T-helper 1 cell (primary cell): ENCODE measurements around the gene RXRA.

Source experiments
- DNase-seq, 5 donors: peaks; one replicate each; pipeline ENCODE4 v3.0.0-alpha.2; 2012 to 2020

RXRA gene

DNA sequence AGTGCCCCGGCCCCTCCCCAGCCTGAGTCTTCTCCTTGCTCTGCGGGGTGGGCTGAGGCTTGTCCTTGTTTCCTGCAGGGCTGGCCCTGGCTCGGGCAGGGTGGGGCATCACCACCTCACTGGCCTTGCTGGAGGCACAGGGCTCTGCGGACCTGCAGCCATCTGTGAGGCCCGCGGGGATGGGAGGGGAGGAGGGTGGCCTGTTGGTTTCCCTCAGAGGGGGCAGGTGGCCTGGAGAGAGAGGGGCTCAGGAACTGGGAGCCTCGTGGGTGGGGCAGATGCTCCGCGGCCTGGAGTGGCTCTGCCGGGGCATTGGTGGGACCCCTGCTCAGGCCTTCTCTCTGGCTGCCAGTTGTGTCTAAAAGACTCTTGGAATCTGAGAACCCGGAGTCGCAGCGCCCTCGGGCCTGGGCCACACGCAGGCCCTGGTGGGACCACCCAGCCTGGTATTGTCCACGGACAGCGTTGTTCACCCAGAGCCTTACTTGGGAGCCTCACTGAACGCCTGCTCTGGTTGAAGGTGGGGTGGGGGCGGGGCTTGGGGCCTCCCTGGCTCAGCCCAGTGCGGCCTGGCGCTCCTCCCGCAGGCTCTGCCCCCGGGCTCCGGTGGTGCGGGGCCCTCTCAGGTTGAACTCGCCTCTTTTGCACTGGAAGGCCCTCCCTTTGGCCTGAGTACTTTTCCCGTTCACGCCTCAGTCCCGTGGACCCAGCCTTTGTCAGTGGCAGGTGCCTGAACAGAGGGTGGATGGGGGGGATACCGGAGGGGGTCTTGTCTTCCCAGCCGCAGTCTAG lies 111.3 kb downstream of the RXRA start:
- no peak for DNase-seq

DNA sequence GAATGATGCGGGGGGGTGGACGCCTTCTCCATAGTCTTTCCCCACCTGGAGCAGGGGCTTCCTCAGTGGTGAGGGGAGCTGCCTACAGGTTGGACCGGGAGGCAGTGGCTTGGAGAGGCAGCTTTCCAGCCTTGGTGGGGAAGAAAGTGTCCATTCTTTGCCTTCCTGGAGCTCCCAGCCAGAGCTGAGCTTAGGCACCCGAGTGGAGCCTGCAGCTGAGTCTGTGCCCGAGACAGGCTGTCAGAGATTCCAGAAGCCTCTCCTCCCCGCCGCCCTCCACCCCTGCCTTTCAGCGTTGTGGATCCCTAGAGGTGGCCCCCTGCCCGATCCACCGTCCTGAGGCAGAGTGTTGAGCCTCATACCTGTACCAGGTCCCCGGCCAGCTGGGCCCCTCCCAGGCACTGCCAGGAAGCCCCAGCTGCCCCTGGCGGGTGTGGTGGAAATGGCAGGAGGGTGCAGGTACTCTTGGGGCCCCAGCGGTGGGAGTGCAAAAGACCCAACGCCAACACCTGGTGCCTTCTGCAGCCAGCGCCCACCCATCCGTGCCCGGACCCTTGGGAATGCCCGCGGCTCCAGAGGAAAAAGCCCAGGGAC lies 112.0 kb downstream of the RXRA start:
- no peak for DNase-seq

DNA sequence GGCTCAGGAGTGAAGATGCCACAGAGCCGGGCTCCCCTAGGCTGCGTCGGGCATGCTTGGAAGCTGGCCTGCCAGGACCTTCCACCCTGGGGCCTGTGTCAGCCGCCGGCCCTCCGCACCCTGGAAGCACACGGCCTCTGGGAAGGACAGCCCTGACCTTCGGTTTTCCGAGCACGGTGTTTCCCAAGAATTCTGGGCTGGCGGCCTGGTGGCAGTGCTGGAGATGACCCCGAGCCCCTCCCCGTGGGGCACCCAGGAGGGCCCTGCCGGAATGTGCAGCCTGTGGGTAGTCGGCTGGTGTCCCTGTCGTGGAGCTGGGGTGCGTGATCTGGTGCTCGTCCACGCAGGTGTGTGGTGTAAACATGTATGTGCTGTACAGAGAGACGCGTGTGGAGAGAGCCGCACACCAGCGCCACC lies 113.1 kb downstream of the RXRA start:
- no peak for DNase-seq

DNA sequence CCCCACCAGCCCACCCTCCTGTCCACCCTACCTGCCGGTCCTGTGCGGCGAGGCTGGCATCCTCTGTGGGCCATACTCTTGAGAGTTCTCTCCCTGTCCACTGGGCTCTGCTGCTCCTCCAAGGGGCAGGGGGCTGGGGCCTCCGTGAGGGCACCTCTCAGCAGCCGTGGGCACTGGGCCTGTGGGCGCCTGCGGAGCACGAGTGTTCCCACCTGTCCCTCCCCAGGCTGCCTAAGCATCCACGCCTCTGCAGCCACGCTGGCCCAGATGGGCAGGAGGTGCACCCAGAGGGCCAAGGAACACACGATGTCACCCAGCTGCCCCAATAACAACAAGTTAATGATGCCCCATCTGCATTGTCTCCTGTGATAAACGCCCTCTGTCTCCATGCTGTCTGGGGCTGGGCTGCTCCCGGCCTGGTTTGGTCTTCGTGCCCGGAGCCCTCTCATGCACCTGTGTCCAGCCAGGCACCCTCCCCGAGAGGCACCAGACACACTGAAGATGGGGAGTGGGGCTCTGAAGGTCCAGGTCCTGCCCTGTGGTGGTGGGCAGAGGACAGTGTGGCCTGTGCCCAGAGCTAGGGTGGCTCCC lies 114.5 kb downstream of the RXRA start:
- DNase-seq = no peak

DNA sequence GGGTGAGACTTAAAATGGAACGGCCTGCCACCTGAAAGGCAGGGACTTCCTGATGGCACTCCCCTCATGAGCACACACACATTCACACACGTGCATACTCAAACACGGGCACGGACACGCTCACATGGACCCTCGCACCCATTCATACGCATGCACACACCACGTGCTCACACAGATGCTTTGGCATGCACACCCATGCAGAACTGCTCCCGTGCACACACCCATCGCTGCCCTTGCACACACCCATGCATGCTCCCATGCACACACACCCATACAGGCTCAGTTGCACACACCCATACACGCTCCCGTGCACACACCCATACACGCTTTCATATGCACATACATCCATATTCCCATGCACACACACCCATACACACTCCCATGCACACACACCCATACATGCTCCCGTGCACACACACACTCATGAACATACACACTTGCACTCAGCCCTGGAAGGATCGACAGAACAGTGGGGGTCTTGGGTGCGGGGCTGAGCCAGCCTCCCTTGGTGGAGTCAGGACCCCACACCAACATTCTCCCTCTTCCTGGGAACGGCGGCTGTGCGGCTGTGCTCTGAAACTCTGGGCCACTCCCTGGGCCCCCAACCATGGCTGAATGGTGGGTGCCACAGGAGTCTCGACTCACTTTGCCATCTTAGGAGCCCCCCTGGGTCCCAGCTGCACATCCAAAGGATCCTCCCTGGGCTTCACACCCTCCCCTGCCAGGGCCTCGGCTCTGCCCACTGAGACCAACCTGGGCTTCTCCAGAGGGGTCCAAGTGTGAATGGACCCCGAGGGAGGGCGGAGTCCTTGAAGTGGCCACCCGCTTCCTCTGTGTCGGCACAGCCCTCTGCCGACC lies 115.2 kb downstream of the RXRA start:
- no peak for DNase-seq

DNA sequence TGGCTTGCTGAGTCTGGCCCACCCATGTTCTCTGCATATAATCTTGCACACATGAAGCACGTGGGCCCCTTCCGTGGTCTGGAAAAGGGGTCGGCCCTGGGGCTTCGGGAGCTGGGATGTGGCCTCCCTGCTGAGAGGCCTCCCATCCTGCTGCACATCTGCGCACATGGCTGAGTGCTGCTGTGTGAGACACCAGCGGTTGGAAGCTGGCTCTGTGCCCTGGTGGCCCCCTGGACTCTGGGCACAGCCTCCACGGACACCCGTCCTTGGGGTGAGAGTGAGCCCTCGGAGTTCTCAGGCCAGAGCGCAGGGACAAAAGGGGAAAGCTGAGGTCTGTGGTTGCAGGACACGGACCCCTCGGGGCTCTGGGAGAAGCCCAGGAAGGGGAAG lies 115.8 kb downstream of the RXRA start:
- DNase-seq = no peak

DNA sequence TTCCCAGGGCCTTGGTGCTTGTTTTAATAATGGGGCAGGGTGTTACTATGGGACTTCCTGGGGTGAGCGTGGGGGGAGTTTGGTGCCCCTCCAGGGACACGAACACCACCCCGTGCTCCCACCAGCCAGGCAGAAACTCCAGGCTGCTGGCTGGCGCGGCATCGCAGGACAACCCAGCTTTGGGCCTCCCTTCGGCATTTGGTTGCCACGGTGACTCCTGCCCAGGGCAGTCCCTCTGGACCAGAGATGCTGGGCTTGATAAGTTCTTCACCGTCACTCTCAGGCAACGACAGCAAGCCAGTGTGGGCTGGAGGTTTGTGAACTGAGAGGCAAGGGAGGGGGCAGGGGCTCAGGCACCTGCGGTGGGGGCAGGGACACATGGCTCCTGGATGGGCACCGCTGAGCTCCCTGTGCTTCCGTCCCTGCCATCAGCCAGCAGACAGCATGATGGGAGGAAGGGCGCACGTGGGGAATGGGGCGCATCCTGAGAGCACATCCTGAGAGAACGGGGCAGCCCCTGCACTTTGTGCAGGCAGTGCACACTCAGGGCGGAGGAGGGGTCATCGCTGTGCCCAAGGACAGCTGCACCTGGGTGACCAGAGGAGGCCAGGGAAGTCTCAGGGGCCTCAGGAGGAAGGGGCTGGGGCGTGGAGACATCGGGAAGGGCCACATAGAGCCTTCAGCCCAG lies 116.4 kb downstream of the RXRA start:
- no peak for DNase-seq

DNA sequence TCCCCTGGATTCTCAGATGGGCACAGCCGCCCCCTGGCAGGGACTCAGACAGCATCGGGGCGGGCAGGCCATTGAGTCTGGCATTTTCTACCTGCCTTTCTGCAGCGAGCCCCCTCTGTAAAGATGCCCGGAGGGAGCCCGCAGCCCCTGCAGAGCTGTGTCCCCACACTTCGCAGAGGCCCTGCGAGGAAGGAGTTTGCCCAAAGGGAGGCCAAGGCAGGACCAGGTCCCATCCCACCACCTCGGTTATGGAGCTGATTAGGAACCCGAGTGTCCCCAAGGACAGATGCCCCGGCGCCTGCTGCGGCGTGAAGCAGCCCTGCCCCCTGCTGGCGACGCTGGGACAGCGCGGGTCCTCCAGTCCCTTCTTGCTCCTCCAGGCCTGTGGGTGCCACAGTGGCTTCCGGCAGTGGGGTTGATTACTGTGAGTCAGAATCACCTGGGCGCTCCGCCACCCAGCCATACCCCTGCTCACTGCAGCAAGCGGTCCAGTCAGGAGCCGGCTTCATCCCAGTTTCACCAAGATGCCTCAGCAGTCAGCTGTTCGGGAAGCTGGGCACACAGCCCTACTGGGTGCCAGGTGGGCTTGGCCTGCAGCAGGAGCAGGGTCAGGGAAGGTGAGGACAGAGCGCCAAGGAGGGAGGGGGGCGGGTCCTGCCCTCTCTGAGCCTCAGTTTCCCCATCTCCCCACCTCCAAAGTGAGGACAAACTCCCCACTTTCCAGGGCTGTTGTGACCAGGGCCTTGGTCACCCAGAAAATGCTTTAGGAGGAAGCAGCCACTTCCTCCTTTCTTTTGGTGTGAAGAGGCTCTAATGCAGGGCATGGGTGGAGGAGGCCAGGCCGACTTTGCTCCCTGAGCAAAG lies 117.2 kb downstream of the RXRA start:
- peak; percentile 76 to 87 (median 82) for DNase-seq

DNA sequence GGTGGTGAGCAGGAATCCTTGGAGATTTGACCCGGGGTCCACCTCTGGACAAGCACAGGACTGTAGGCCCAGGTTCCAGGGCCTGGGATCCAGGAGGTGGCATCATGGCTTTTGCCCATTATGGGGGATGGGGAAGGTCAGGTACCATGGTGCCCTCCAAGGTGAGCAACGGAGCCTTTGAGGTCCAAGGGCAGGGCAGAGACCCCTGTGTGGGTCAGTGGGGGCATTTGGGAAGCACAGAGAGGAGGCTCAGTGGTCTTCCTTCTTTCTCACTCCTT lies 117.7 kb downstream of the RXRA start:
- no peak for DNase-seq

DNA sequence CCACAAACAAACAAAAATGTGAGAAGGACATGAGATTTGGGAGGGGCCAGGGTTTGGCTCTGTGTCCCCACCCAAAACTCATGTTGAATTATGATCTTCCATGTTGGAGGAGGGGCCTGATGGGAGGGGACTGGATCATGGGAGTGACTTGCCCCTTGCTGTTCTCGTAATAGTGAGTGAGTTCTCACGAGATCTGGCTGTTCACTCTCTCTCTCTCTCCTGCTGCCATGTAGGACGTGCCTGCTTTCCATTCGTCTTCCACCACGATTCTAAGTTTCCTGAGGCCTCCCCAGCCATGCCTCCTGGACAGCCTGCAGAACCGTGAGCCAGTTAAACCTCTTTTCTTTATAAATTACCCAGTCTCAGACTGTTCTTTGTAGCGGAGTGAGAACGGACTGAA lies 118.7 kb downstream of the RXRA start:
- DNase-seq = no peak

DNA sequence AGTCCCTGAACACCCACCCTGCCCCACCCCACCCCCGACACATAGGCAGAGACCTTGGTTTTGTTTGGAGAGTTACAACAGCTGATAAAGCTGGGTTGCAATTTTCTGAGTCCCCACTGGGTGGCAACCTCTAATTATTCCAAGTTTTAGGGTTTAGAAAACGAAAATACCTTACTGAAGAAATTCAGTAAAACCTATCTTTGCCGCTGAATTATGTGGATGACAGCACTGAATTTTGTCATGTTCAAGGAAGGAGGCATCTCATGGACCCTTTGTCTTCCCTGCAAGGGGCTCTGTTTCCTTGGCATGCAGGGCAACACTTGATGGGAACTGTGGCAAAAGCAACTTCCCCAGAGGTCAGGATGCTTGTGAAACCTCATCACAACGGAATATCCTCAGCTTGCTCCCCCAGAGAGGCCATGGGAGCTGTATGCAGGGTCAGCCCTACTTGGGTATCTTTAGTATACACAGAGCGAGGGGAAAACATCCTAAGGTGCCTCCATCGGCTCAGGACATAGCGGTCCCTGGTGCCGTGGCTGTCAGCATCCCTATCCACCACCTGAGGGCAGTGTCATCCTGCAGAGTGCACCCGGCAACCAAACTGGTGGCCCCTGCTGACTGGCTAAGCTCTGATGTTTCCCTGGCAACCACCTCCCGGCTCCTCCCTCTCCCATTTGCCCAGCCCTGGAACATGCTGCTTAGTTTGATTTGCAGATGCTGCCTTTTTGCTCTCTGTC lies 123.1 kb downstream of the RXRA start:
- DNase-seq = peak; percentile 64 to 80 (median 74)

DNA sequence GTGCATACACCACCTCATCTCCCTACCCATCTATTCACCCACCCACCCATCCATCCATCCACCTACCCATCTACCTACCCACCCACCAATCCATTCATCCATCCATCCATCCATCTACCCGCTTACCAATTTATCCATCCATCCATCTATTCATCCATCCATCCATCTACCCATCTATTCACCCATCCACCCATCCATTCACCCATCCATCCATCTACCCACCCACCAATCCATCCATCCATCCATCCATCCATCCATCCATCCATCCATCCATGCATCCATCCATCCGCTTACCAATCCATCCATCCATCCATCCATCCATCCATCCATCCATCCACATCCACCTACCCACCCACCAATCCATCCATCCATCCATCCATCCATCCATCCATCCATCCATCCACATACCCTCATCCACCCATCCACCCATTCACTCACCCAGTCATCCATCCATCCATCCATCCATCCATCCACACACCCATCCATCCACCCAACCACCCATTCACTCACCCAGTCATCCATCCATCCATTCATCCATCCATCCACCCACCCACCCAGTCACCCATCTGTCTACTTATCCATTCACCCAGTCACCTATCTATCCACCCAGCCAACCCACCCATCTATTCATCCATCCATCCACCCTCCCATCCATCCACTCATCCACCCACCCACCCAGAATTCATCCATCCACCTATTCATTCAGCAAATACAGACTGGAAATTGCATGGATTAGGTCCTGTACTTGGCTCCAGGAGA lies 125.6 kb downstream of the RXRA start:
- DNase-seq = no peak

DNA sequence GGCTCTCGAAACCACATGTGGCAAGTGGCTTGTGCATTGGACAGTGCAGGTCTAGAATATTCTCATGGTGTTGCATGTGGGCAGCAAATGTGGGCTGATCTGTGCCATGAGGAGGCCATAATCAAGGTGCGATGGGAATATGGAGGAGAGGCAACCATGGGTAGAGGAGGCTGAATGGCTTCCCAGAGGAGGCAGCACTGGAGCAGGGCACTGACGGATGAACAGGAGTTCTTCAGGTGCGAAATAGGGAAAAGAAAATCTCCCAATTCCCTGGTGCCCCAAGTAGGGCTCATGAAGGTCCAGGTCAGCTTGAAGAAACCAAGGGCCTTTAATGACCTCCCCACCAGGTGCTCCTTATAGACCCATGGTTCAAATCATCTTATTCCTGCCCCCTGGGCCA lies 126.5 kb downstream of the RXRA start:
- no peak for DNase-seq

DNA sequence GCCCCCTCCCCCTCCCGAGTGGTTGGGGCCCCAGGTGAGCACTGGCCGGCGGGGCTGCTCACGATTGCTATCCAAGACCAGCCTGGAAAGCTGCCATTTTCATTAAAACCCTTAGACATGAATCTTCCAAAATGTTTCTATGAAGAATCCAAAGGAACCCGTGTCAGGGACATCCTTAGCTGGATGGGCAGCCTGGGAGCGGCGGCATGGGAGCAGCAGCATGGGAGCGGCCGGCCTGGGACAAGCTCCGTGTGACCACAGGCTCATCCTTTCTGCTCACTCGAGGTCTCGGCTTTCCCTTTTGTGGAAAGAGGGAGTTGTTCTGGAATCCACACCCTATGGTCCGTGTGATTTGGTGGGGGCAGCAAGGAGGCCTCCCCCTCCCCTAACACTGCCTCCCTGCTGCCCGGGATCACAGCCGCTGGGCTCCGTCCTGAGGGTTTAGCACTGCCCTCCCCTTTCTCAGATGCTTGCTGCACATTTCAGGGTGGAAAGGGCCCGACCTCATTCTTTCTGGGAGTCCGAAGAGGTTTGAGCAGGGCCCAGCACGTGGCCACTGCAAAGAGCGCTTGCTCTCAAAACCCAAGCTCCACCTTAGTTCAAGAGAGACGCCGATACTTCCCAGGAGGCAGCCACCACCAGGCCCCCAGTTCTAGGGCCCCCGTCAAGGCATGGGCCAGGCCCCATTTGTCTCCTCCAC lies 127.7 kb downstream of the RXRA start:
- no peak for DNase-seq

DNA sequence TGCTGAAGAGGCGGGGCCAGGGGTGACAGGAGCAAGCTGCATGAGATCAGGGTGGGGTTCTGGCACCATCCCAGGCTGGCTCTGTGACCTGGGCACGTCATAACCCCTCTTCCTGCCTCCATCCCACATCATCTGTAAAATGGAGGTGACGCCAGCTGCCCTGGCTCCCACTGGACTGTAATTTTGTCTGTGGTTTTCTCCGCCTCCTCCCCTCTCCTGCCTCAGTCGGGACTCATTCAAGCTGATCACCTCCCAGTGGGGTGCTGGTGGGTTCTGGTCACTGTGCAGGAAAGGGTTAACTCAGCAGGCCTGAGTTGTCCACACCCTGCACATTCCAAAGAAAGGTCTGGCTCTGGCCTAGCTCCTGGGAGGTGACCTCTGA lies 128.2 kb downstream of the RXRA start:
- DNase-seq = no peak

DNA sequence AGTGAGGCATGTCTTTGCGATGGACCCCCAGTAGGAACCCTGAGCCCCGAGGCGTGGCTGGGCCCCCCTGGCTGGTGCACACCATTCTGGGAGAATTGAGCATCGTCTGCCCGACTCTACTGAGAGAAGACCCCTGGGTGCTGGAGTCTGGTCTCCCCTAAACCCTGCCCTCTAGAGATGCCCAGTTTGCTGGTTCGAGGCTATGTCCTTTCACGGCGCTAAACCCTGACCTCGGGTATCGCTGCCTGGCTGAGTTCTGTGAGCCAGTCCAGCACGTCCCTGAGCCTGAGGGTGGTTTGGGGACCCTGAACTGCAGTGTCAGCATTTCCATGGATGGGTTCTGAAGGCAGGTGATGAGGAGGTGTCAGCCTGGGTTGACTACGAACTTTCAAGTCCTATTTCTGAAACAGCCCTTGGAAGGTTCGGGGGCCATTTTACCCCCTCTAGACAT lies 128.8 kb downstream of the RXRA start:
- DNase-seq = no peak

DNA sequence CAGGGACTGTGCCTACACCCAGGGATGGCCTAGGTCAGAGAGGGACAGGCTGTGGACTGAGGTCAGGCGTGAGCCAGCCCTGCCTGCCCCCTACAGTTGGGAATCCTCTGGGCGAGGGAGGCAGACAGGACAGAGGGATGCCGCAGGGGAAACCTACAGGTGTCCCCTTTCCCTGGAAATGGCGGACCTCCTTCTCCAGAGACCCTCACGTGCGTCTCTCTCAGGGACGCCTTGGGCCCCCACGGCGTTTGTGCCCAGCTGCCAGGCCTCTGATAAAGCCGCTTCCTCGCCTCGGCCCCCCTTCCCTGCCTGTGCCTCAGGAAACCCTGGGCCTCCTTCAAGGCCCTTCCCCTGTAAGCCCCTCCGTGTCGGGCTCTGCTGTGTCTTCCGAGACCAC lies 129.3 kb downstream of the RXRA start:
- no peak for DNase-seq

DNA sequence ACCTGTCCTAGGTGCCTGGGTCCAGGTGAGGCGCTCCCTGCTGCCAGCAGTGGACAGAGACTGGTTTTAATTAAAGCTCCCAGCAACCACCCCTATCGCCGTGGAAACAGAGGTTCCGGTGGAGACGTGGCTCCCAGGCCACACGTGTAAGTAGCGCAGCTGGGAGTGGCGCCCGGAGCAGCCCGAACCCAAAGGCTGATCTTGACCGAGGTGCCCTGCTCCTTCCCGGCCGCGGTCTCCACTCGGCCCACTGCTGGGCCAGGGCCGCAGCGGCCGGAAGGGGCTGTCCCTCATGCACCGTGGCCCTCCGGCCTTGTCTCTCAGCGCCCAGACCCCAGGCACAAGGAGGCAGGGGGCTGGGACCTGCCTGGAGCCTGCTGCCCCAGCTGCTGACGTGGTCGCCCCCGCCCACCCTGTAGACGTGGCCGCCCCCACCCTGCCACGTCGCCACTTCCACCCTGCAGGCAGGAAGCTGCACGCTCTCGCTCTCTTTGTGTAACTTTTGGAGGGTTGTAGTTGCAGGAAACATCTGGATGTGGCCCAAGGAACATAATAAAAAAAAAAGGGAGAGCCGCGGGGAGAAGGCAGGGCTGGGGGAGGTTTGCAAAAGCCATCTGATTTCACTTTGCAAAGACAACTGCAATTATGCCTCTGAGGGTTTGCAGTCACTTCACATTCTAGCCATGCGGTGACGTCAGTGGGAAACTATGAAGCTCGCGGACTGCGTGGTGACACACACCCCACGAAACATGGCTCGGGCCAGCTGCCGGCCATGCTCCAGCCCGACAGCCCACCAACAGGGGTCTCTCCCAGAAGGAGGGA lies 129.9 kb downstream of the RXRA start:
- DNase-seq = peak; percentile 39 to 77 (median 64)
